GM21526 (cell line): Measurements from ENCODE around the gene NDUFAF5.

Source experiments
- ATAC-seq: cut with Tn5 transposase; IDR thresholded peaks from one replicate; pipeline ENCODE4 v1.9.1; 2021; ENCODE audit warnings: moderate library complexity; ENCODE audit not compliant: unreplicated experiment, low FRiP score

Gene NDUFAF5

GRCh38 chr20:13865791-13866351, 81.0 kb downstream of the NDUFAF5 start:
- ATAC-seq, result no peak

GRCh38 chr20:13868331-13868730, 83.5 kb downstream of the NDUFAF5 start:
- ATAC-seq, result no peak

GRCh38 chr20:13870170-13870748, 85.4 kb downstream of the NDUFAF5 start:
- ATAC-seq, result no peak
